ENCODE data around the gene DPP8.

Gene DPP8

DNA sequence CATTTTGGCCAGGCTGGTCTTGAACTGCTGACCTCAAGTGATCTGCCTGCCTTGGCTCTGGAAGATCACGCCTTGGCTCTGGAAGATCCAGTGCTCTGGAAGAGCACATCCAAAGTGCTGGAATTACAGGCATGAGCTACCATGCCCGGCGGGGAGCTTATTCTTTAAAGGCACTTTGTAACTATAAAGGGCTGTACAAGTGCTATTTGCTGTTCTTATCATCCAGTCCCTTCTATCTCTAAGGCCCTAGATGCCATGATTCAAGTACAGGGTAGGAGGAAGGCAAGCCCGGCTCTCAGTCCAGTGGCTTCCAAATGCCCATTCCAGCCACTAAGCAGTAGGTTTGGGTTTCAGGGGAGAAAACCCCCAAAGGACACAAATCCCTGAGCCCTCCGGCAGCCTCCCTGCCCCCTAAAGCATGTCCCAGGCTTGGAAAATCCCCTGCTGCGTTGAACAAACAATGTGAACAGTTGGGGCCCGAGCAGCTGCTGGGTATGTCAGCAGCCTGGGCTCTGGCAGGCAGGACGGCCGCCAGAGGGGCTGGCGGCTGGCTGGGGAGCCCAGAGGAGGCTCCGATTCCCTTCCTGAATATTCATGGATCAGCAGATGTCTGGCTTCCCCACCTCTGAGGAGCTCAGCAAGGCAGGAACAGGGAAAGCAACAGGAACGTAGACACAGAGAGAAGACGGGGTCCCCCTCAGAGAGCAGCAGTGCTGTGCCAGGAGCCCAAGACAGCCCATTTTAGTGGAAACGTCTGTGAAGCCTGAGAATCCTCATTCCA lies 102.5 kb downstream of the DPP8 start:
- H3K9ac ChIP-seq (ENCODE audit: low read length) = peak overlapping the region; percentile 65
- no peaks in the 10 kb centered on the region for H3K27me3 ChIP-seq (ENCODE audit: insufficient read depth, low read length, poor library complexity)
- H3K79me1 ChIP-seq (ENCODE audit: low read length) = no peaks in the 10 kb centered on the region
- H3K27ac ChIP-seq (ENCODE audit: low read depth, low read length) = peak overlapping the region; percentile 92
- H3K4me2 ChIP-seq (ENCODE audit: low read length) = peak overlapping the region; percentile 10
- H2AK5ac ChIP-seq (ENCODE audit: low read length) = peak overlapping the region; percentile 92
- peak overlapping the region; percentile 88 for H3K18ac ChIP-seq (ENCODE audit: low read length)
- H3K4me1 ChIP-seq (ENCODE audit: control insufficient read depth, low read depth, low read length) = peaks cover 25% of the 10 kb centered on the region
- H2BK15ac ChIP-seq (replicated peaks; ENCODE audit: low read depth) = no peak overlapping the region
- no peaks in the 10 kb centered on the region for H3K36me3 ChIP-seq (ENCODE audit: control insufficient read depth, insufficient read depth, low read length)
- peak overlapping the region; percentile 77 for H3K4ac ChIP-seq (ENCODE audit: low read depth, low read length)
- peak; percentile 96 for DNase-seq
- no peak overlapping the region for H3K4me3 ChIP-seq (ENCODE audit: low read length)
- H4K8ac ChIP-seq (ENCODE audit: low read depth, low read length) = no peak overlapping the region
- H3K56ac ChIP-seq (ENCODE audit: low read length) = peak overlapping the region; percentile 86
- peak overlapping the region; percentile 19 for H2BK120ac ChIP-seq (ENCODE audit: low read depth, low read length)
- H4K5ac ChIP-seq (ENCODE audit: low read length) = no peak overlapping the region
- H3K23ac ChIP-seq (ENCODE audit: low read length) = no peak overlapping the region
- WGBS (ENCODE audit: extremely low coverage, insufficient coverage, low lambda C conversion rate) = no CpG with 5 or more reads among the region's 14 CpGs
- peak overlapping the region; percentile 87 for H2BK5ac ChIP-seq (ENCODE audit: low read length)
- H3K79me2 ChIP-seq (ENCODE audit: control insufficient read depth, insufficient read depth, low read length) = no peaks in the 10 kb centered on the region

DNA sequence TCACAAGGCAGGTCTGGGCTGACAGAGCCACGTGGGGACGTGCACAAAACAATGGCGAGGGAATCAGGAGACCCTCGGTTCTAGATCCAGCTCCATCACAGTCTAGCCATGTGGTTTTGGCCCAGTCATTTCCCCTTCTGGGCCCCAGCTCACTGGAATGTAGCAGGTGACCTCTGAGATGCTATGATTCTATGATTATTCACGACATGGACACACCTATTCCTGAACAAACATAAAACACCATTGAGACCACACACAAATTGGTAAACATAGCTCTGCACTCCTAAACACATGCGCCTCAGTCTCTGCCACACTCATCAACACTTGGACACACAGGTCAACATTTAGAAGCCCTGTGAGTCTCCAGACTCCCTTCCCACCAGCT lies 103.7 kb downstream of the DPP8 start:
- Histone ChIP-seq H4K5ac (ENCODE audit: low read length) (no peak overlapping the region), H3K4me3 (ENCODE audit: low read length) (no peak overlapping the region), H3K36me3 (ENCODE audit: control insufficient read depth, insufficient read depth, low read length) (no peaks in the 10 kb centered on the region), H3K9ac (ENCODE audit: low read length) (no peak overlapping the region), H2BK15ac (replicated peaks; ENCODE audit: low read depth) (peak overlapping the region; percentile 4), H3K56ac (ENCODE audit: low read length) (no peak overlapping the region), H2BK5ac (ENCODE audit: low read length) (no peak overlapping the region), H2AK5ac (ENCODE audit: low read length) (peak overlapping the region; percentile 65), H3K79me2 (ENCODE audit: control insufficient read depth, insufficient read depth, low read length) (no peaks in the 10 kb centered on the region), H2BK120ac (ENCODE audit: low read depth, low read length) (no peak overlapping the region), H4K8ac (ENCODE audit: low read depth, low read length) (no peak overlapping the region), H3K27ac (ENCODE audit: low read depth, low read length) (no peak overlapping the region), H3K27me3 (ENCODE audit: insufficient read depth, low read length, poor library complexity) (no peaks in the 10 kb centered on the region), H3K4me2 (ENCODE audit: low read length) (no peak overlapping the region), H3K79me1 (ENCODE audit: low read length) (no peaks in the 10 kb centered on the region), H3K4me1 (ENCODE audit: control insufficient read depth, low read depth, low read length) (peaks cover 22% of the 10 kb centered on the region), H3K4ac (ENCODE audit: low read depth, low read length) (peak overlapping the region; percentile 73), H3K18ac (ENCODE audit: low read length) (peak overlapping the region; percentile 55), H3K23ac (ENCODE audit: low read length) (peak overlapping the region; percentile 70)
- no peak for DNase-seq
- WGBS (ENCODE audit: extremely low coverage, insufficient coverage, low lambda C conversion rate) = no CpG with 5 or more reads among the region's 6 CpGs

GRCh38 chr15:65413051-65413759 lies 104.3 kb downstream of the DPP8 start:
- no peak overlapping the region for H3K4me2 ChIP-seq (ENCODE audit: low read length)
- no peak overlapping the region for H2BK15ac ChIP-seq (replicated peaks; ENCODE audit: low read depth)
- H4K5ac ChIP-seq (ENCODE audit: low read length) = no peak overlapping the region
- H3K23ac ChIP-seq (ENCODE audit: low read length) = peak overlapping the region; percentile 70
- peak; percentile 28 for DNase-seq
- no peak overlapping the region for H3K9ac ChIP-seq (ENCODE audit: low read length)
- no peaks in the 10 kb centered on the region for H3K79me1 ChIP-seq (ENCODE audit: low read length)
- no peaks in the 10 kb centered on the region for H3K27me3 ChIP-seq (ENCODE audit: insufficient read depth, low read length, poor library complexity)
- peak overlapping the region; percentile 59 for H2AK5ac ChIP-seq (ENCODE audit: low read length)
- peaks cover 20% of the 10 kb centered on the region for H3K4me1 ChIP-seq (ENCODE audit: control insufficient read depth, low read depth, low read length)
- H2BK5ac ChIP-seq (ENCODE audit: low read length) = no peak overlapping the region
- H3K4ac ChIP-seq (ENCODE audit: low read depth, low read length) = peak overlapping the region; percentile 61
- peak overlapping the region; percentile 3 for H3K56ac ChIP-seq (ENCODE audit: low read length)
- no peak overlapping the region for H4K8ac ChIP-seq (ENCODE audit: low read depth, low read length)
- no peaks in the 10 kb centered on the region for H3K36me3 ChIP-seq (ENCODE audit: control insufficient read depth, insufficient read depth, low read length)
- no peak overlapping the region for H3K27ac ChIP-seq (ENCODE audit: low read depth, low read length)
- H3K18ac ChIP-seq (ENCODE audit: low read length) = peak overlapping the region; percentile 12
- no peaks in the 10 kb centered on the region for H3K79me2 ChIP-seq (ENCODE audit: control insufficient read depth, insufficient read depth, low read length)
- H2BK120ac ChIP-seq (ENCODE audit: low read depth, low read length) = no peak overlapping the region
- H3K4me3 ChIP-seq (ENCODE audit: low read length) = no peak overlapping the region

DNA sequence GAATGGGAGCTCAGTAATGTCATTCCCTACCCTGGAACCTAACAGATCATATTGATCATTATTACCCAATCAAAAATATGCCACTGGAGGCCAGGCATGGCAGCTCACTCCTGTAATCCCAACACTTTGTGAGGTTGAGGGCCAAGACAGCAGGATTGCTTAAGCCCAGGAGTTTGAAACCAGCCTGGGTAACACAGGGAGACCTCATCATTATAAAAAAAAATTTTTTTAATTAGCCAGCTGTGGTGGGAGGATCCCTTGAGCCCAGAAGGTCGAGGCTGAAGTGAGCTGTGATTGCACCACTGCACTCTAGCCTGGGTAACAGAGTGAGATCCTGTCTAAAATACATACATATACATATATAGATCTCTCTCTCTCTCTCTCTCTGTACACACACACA lies 104.9 kb downstream of the DPP8 start:
- Histone ChIP-seq H2BK5ac (ENCODE audit: low read length) (no peak overlapping the region), H3K18ac (ENCODE audit: low read length) (no peak overlapping the region), H2AK5ac (ENCODE audit: low read length) (no peak overlapping the region), H4K8ac (ENCODE audit: low read depth, low read length) (no peak overlapping the region), H3K27me3 (ENCODE audit: insufficient read depth, low read length, poor library complexity) (no peaks in the 10 kb centered on the region), H3K56ac (ENCODE audit: low read length) (no peak overlapping the region), H2BK120ac (ENCODE audit: low read depth, low read length) (no peak overlapping the region), H3K79me2 (ENCODE audit: control insufficient read depth, insufficient read depth, low read length) (no peaks in the 10 kb centered on the region), H3K4me3 (ENCODE audit: low read length) (no peak overlapping the region), H3K4me1 (ENCODE audit: control insufficient read depth, low read depth, low read length) (peaks cover 18% of the 10 kb centered on the region), H2BK15ac (replicated peaks; ENCODE audit: low read depth) (no peak overlapping the region), H3K9ac (ENCODE audit: low read length) (no peak overlapping the region), H3K27ac (ENCODE audit: low read depth, low read length) (no peak overlapping the region), H3K4me2 (ENCODE audit: low read length) (no peak overlapping the region), H3K36me3 (ENCODE audit: control insufficient read depth, insufficient read depth, low read length) (no peaks in the 10 kb centered on the region), H3K23ac (ENCODE audit: low read length) (no peak overlapping the region), H3K4ac (ENCODE audit: low read depth, low read length) (no peak overlapping the region), H3K79me1 (ENCODE audit: low read length) (no peaks in the 10 kb centered on the region), H4K5ac (ENCODE audit: low read length) (no peak overlapping the region)
- no peak for DNase-seq
- WGBS (ENCODE audit: extremely low coverage, insufficient coverage, low lambda C conversion rate) = no CpG with 5 or more reads among the region's 1 CpG

DNA sequence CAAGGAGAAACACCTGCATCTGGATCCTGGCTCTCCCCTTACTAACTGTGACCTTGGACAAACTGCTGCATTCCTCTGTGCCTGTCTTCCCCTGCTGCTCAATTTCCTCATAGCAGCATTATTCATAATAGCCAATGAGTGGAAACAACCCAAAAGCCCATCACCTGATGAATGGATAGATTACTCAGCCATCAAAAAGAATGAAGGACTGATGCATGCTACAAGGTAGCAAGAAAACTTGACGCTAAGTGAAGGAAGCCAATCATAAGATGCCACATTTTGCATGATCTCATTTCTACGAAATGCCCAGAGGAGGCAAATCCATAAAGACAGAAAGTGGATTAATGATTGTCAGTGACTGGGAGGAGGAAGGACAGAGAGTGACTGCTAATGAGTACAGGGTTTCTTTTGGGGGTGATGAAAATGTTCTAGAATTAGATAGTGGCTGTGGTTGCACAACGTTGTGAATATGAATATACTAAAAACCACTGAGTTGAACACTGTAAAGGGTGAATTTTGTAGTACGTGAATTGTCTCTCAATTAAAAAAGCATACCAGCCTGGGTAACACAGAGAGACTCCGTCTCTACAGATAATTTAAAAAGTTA lies 105.9 kb downstream of the DPP8 start:
- Histone ChIP-seq H3K23ac (ENCODE audit: low read length) (no peak overlapping the region), H2BK15ac (replicated peaks; ENCODE audit: low read depth) (no peak overlapping the region), H3K27me3 (ENCODE audit: insufficient read depth, low read length, poor library complexity) (no peaks in the 10 kb centered on the region), H3K4ac (ENCODE audit: low read depth, low read length) (no peak overlapping the region), H3K79me1 (ENCODE audit: low read length) (no peaks in the 10 kb centered on the region), H4K8ac (ENCODE audit: low read depth, low read length) (no peak overlapping the region), H3K4me3 (ENCODE audit: low read length) (no peak overlapping the region), H3K36me3 (ENCODE audit: control insufficient read depth, insufficient read depth, low read length) (no peaks in the 10 kb centered on the region), H2BK120ac (ENCODE audit: low read depth, low read length) (no peak overlapping the region), H3K4me1 (ENCODE audit: control insufficient read depth, low read depth, low read length) (peaks cover 12% of the 10 kb centered on the region), H2BK5ac (ENCODE audit: low read length) (no peak overlapping the region), H2AK5ac (ENCODE audit: low read length) (no peak overlapping the region), H3K9ac (ENCODE audit: low read length) (no peak overlapping the region), H3K56ac (ENCODE audit: low read length) (peak overlapping the region; percentile 25), H3K27ac (ENCODE audit: low read depth, low read length) (no peak overlapping the region), H3K79me2 (ENCODE audit: control insufficient read depth, insufficient read depth, low read length) (no peaks in the 10 kb centered on the region), H3K4me2 (ENCODE audit: low read length) (no peak overlapping the region), H3K18ac (ENCODE audit: low read length) (no peak overlapping the region), H4K5ac (ENCODE audit: low read length) (no peak overlapping the region)
- WGBS (ENCODE audit: extremely low coverage, insufficient coverage, low lambda C conversion rate) = no CpG with 5 or more reads among the region's 5 CpGs
- DNase-seq = no peak
